CD4-positive, alpha-beta T cell treated with Interleukin-21 for 1 hour (primary cell): ENCODE data around the gene LEF1.
A peak's percentile ranks its signal among the peaks of the same experiment; 100 is the strongest.

ENCODE experiments used
- DNase-seq: peaks from one replicate; pipeline ENCODE4 v3.0.0-alpha.2; 2020

LEF1 gene

GRCh38 chr4:108168671-108169523, at the start of gene LEF1:
Gene LEF1, minus strand, starts transcription at chr4:108168932. Its CDS starts 1,165 bp downstream, at chr4:108167767.
- peak; percentile 63 for DNase-seq

DNA sequence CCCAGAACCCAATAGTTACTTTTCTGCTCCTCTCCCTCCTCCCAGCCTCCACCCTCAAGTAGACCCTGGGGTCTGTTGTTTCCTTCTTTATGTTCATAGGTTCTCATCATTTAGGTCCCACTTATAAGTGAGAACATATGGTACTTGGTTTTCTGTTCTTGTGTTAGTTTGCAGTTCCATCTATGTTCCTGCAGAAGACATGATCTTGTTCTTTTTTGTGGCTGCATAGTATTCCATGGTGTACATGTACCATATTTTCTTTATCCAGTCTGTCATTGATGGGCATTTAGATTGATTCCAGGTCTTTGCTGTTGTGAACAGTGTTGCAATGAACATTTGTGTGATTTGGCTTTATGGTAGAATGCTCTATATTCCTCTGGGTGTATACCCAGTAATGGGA, 47.8 kb upstream of the LEF1 start:
- DNase-seq: no peak

- no peak for DNase-seq
Observed at GRCh38 chr4:108215055-108215454, 46.3 kb upstream of the LEF1 start.

DNA sequence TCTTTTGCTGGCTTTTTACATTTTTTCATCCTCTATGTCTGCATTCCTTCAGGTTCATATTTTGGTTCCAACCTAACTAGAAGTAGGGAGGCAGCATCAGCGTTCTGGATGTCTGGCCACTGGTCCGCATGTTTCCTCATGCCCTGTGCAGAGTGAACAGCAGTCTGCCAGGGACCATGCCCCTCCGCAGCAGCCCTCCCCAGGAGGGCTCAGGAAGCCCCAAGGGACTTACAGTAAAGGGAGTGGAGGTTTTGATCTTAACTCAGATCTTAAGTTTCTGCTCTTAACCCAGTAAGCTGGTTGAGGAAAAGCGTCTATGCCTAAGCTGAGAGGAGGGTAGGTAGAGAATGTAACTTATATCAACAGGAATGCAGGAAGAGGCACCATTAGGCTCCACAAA, 45.0 kb upstream of the LEF1 start:
- DNase-seq: no peak

DNA sequence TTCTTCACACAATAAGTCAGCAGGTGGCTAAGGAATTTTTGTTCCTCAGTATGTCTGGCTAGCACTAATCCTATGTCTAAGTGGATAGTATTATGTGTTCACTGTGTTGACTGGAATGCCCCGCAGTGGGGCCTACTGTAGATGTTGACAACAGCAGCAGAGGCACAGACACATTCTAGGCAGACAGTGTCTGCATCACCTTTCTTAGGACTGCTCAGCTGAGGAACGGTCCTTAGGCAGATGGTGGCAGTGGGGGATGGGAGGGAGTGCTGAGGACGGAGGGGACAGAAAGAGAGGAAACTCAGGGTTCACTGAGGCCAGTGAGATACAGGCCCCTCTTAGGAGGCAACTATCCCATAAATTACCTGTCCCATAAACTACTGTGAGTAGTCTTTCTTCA, 44.6 kb upstream of the LEF1 start:
- DNase-seq: no peak

GRCh38 chr4:108210989-108211835, 42.5 kb upstream of the LEF1 start:
- DNase-seq: no peak

GRCh38 chr4:108209489-108209888, 40.8 kb upstream of the LEF1 start:
- no peak for DNase-seq

DNA sequence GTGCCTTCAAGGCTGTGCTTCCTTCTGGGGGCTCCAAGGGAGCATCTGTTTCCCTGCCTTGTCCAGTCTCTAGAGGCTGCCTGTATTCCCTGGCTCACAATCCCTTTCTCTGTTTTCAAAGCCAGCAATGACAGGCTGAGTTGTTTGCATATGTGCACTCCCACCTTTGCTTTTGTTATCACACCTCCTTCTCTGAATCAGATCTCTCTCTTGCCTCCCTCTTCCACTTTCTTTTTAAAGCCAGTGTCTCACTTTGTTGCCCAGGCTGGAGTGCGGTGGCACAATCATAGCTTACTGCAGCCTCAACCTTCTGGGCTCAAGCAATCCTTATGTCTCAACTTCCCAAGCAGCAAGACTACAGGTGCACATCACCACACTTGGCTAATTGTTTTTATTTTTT, 37.1 kb upstream of the LEF1 start:
- DNase-seq: no peak

DNA sequence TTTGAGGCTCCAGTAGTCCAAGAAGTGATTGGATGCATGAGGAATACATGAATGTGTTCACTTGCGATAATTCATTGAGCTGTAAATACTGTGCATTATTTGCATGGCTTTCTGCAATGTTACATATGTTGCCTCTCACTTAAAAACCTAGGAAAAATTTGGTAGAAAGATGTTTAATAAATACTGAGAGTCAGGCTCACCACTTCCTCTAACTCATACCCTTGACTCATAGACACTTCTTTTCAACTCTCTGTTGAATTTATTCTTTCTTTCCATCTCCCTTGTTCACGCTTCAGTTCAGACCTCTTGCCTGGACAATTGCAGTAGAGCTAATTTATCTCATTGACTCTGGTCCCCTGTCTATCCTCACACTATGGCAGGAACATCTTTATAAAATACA, 35.8 kb upstream of the LEF1 start:
- DNase-seq: no peak

GRCh38 chr4:108203377-108203776, 34.6 kb upstream of the LEF1 start:
- no peak for DNase-seq

GRCh38 chr4:108201774-108202173, 33.0 kb upstream of the LEF1 start:
- no peak for DNase-seq

- no peak for DNase-seq
Observed at GRCh38 chr4:108199881-108200280, 31.1 kb upstream of the LEF1 start.

DNA sequence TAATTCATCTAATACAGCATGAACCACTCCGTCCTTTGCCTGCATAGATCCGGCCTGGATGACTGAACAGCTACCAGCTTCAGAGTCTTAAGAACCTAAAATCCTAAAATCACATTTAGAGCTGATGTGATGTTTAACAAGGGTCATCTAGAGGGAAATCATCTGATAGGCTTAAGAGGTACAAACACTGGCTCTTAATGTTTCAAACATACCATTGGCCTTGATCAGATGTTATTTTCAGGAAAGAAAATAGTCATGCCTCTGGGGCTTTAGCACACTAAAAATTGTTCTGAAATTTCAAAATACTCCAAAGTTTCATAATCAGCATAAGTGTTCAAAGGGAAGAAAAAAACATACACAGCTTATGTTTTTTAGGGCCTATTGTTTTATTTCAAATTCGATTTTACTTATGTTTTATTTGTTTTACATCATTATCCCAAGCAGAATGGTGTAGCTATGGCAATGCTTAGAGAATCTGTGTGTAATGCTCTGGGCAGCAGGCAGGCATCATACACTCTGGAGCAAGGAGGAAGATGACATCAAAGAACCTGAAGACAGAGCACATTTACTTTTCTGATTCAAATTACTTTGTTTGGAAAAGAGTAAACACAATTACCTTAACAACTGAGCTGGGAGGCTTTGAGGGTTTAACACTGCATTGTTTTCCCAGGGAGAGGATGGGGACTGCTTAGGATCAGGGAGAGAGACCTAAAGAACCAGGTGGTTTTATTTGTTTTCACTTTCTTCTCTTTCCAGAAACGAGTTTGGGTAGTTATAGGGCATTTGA, 25.3 kb upstream of the LEF1 start:
- DNase-seq: no peak

DNA sequence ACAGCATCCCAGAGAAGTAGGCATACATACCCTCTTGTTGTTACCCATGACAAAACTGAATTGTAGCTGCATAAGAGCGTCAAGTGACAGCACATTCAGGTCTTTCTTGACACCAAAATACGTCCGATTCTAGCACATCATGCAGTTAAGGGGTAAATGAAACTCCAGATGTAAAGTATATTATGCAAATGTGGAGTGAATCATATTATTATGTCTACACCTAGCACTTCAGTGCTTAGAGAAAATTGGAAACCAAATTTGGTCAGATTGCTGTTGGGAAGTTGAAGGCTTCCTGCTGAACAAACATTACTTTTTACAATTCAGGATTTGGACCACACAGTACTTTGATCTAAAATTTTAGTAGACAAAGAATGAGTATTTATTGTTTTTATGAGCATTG, 24.2 kb upstream of the LEF1 start:
- DNase-seq: no peak

GRCh38 chr4:108192056-108192455, 23.3 kb upstream of the LEF1 start:
- DNase-seq: no peak

DNA sequence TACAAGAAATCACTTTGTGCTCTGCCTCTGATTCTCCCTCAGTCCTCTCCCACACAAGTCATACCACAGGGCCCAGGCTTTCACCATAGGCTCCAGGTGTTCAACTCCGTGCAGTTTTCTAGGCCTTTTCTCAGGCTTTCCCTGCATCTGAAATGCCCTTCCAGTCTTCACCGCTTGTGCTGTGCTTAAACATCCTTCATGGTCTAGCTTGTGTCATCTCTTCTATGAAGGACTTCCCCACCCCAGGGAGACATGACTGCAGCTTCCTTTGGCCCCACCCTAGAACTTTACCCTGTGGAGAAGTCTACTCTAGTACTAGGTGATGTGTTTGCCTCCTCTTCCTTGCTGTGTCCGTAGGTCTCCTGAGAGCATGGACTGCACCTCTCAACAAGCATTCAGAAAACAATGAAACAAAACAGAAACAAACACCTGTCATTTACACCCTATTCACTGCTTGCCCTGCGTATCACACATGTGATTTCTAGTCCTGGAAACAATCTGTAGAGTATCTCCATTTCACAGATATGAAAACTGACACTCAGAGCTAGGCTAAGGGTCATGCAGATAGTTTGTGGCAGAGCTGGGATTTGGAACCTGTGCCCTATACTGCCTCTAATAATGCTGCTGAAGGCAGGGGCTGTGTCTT, 22.7 kb upstream of the LEF1 start:
- no peak for DNase-seq

- DNase-seq: no peak
Observed at GRCh38 chr4:108188770-108189169, 20.0 kb upstream of the LEF1 start.

GRCh38 chr4:108185252-108185651, 16.5 kb upstream of the LEF1 start:
- no peak for DNase-seq

GRCh38 chr4:108184453-108185049, 15.8 kb upstream of the LEF1 start:
- no peak for DNase-seq

DNA sequence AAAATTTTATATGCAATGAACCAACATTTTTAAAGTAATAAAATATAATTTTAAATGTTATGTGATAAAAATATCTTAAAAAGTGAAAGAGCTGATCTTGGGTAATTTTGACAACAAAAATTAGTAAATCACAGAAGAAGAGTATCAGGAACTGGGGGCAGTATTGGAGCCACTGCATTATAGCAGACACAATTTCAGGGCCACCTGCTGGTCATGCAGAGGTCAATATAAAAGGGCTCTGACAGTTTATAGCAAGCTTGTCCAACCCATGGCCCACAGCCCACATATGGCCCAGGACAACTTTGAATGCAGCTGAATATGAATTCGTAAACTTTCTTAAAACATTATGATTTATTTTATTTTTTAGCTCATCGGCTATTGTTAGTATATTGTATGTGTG, 13.0 kb upstream of the LEF1 start:
- DNase-seq: peak; percentile 33

- no peak for DNase-seq
Observed at GRCh38 chr4:108180513-108180912, 11.8 kb upstream of the LEF1 start.

GRCh38 chr4:108175966-108176365, 7.2 kb upstream of the LEF1 start:
- no peak for DNase-seq
